Measurements from ENCODE around the gene EFEMP1.

- TF ChIP-seq CTCF (IDR thresholded peaks at IDR 0.05; ENCODE audit: low read depth, low read length, missing input control) (no peak), SP1 (IDR thresholded peaks at IDR 0.05) (no peak)
Measured at GRCh38 chr2:55957142-55957541, 33.6 kb upstream of the EFEMP1 start.
